Measurements from ENCODE around the gene APBA1.

GRCh38 chr9:69655065-69655464, 17.1 kb downstream of the APBA1 start:
- TF ChIP-seq CTCF (IDR thresholded peaks at IDR 0.05; ENCODE audit: low read depth, low read length, poor library complexity, severe bottlenecking): no peak
- no peak for TF ChIP-seq EZH2phosphoT487 (IDR thresholded peaks at IDR 0.05; ENCODE audit: borderline replicate concordance, low read length)
